Karpas-422 (cell line): ENCODE measurements around the gene ACTN4. TPM values are rescaled to one million over a fixed set of nuclear protein-coding genes. Genes with fewer than 3 reads are reported as not detected.
A peak's percentile ranks its signal among the peaks of the same experiment; 100 is the strongest.
"Not testable (repeated sequence)": the region's sequence is repeated elsewhere in the genome, so short reads cannot be mapped to it uniquely, and the experiment has no call there.

Experiments
- DNase-seq: peaks from one replicate; pipeline ENCODE4 v3.0.0-alpha.2; 2015
- H2AFZ ChIP-seq: fragments of 200-600 bp; sonication (generic); 2 replicates; pipeline ENCODE4 v1.6.1; 2014; ENCODE audit warnings: antibody characterized with exemption, low read length, mixed read lengths
- H3K27ac ChIP-seq: fragments of 200-600 bp; sonication (generic); 2 replicates; pipeline ENCODE4 v1.5.1; 2014; ENCODE audit warnings: mild to moderate bottlenecking, low read length, moderate library complexity
- H3K27me3 ChIP-seq: fragments of 200-600 bp; sonication (generic); 2 replicates; pipeline ENCODE4 v1.6.1; 2014; ENCODE audit warnings: low read length, mixed read lengths
- H3K36me3 ChIP-seq: fragments of 200-600 bp; sonication (generic); 2 replicates; pipeline ENCODE4 v1.6.1; 2014; ENCODE audit warnings: low read length, mixed read lengths; ENCODE audit not compliant: insufficient read depth
- H3K4me1 ChIP-seq: fragments of 200-600 bp; sonication (generic); 2 replicates; pipeline ENCODE4 v1.6.1; 2014; ENCODE audit warnings: mild to moderate bottlenecking, low read length, mixed read lengths
- H3K4me2 ChIP-seq: fragments of 200-600 bp; sonication (generic); 2 replicates; pipeline ENCODE4 v1.6.1; 2014; ENCODE audit warnings: low read length, low read depth, mild to moderate bottlenecking; ENCODE audit not compliant: poor library complexity, severe bottlenecking
- H3K4me3 ChIP-seq: fragments of 200-600 bp; sonication (generic); 2 replicates; pipeline ENCODE4 v1.5.1; 2014; ENCODE audit warnings: mild to moderate bottlenecking, antibody characterized with exemption, low read length, mixed read lengths
- H3K79me2 ChIP-seq: fragments of 200-600 bp; sonication (generic); 2 replicates; pipeline ENCODE4 v1.6.1; 2014; ENCODE audit warnings: mild to moderate bottlenecking, low read length, mixed read lengths
- H3K9ac ChIP-seq: fragments of 200-600 bp; sonication (generic); 2 replicates; pipeline ENCODE4 v1.6.0; 2014; ENCODE audit warnings: low read length
- H3K9me2 ChIP-seq: fragments of 200-600 bp; sonication (generic), shearing (Covaris generic); replicated peaks from 2 replicates; pipeline ENCODE4 v1.6.0; 2014; ENCODE audit warnings: mild to moderate bottlenecking, low read length, moderate library complexity; ENCODE audit not compliant: insufficient read depth
- H3K9me3 ChIP-seq: fragments of 300-700, 200-600 bp; sonication (generic); 2 replicates; pipeline ENCODE4 v1.6.1; 2014; ENCODE audit warnings: low read length, mixed read lengths
- H4K20me1 ChIP-seq: fragments of 200-600 bp; sonication (generic); 2 replicates; pipeline ENCODE4 v1.6.1; 2014; ENCODE audit warnings: mild to moderate bottlenecking, antibody characterized with exemption, low read length, low read depth; ENCODE audit not compliant: insufficient read depth
- total RNA-seq: library from RNA; depleted of rRNA; stranded (reverse); fragments of >200 nt; shearing (Covaris generic); gene quantifications from 2 replicates; pipeline ENCODE4 v1.2.3, GENCODE V29; 2014; ENCODE audit warnings: low replicate concordance; rRNA removed

Gene ACTN4
- total RNA-seq: 54.6 and 106 TPM in 2 replicates

DNA sequence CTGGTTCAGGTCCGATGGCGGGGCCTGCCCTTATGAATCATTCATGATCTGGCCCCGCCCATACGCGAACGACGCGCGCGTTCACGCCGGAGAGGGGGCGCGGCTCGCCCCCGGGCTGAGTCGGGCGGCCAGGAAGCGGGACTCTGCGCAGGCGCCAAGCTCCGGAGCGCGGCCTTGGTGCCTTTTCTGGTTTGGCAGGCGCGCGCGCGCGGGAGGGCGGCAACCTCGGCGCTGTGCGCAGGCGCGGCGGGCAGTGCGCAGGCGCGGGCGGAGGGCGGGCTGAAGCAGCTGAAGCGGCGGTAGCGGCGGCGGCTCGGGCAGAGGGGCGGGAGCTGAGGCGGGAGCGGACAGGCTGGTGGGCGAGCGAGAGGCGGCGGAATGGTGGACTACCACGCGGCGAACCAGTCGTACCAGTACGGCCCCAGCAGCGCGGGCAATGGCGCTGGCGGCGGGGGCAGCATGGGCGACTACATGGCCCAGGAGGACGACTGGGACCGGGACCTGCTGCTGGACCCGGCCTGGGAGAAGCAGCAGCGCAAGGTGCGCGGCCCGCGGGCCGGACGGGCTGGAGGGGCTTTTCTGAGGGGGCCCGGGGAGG lies at the start of gene ACTN4:
ACTN4 (plus strand) TSS at position 282 of the 598 bp plus-strand sequence; CDS start at position 379, 97 bp downstream.
- H4K20me1 ChIP-seq: peaks cover 12% of the 10 kb centered on the region
- 0 out of 2 replicates have a peak within 1 kb of the TSS, but pooled peaks have one; percentile 8 for H2AFZ ChIP-seq
- no peaks in the 10 kb centered on the region for H3K27me3 ChIP-seq

DNA sequence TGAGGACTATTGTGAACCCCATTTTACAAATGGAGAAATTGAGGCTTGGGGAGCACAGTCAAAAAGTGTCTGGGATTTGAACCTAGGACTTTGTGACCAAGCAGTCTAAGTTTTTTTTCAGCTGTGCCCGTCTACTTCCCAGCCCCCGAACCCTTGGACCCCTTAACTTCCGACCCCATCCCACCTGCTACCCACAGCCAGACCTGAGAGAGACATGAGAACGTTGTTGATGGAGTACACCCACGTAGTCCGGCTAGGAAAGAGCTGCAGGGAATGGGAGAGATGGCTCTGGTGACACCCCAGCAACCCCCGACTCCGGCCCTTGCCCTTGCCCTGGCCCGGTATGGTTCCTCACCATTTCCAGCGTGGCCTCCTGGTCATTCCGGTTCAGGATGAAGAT lies 47.7 kb upstream of the ACTN4 start:
- Histone ChIP-seq H3K9ac (no peak overlapping the region), H3K9me2 (no peaks in the 10 kb centered on the region), H3K27me3 (no peaks in the 10 kb centered on the region), H3K9me3 (no peaks in the 10 kb centered on the region), H3K79me2 (no peaks in the 10 kb centered on the region), H3K4me2 (no peak overlapping the region), H3K27ac (no peak overlapping the region), H3K4me3 (no peak overlapping the region), H4K20me1 (peaks cover 11% of the 10 kb centered on the region; the same call in 1 of the 2 replicates), H2AFZ (no peak overlapping the region), H3K36me3 (peaks cover 53% of the 10 kb centered on the region), H3K4me1 (no peaks in the 10 kb centered on the region)
- DNase-seq: no peak

More for the DNA sequence above, at the start of gene ACTN4:
- H3K9ac ChIP-seq: peak within 1 kb of the TSS; percentile 92
- peaks cover 50% of the 10 kb centered on the region for H3K79me2 ChIP-seq
- H3K9me3 ChIP-seq: no peaks in the 10 kb centered on the region
- no peaks in the 10 kb centered on the region for H3K9me2 ChIP-seq
- peak within 1 kb of the TSS; percentile 66 for H3K27ac ChIP-seq
- peak within 1 kb of the TSS; percentile 95 for H3K4me3 ChIP-seq
- H3K4me2 ChIP-seq: peak within 1 kb of the TSS; percentile 82
- no peaks in the 10 kb centered on the region for H3K36me3 ChIP-seq
- peaks cover 37% of the 10 kb centered on the region for H3K4me1 ChIP-seq
- DNase-seq: peak; percentile 99

DNA sequence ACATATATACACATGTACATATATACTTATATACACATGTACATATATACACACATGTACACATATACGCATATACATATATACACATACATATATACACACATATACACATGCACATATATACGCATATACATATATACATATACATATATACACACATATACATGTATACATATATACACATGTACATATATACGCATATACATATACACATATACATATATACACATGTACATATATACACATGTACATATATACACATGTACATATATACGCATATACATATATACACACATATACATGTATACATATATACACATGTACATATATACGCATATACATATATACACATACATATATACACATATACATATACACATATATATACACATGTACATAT lies 44.6 kb upstream of the ACTN4 start:
- H3K9me2 ChIP-seq, H3K4me2 ChIP-seq, H3K27me3 ChIP-seq, H4K20me1 ChIP-seq, H3K27ac ChIP-seq, H3K9ac ChIP-seq, H3K4me1 ChIP-seq, H3K4me3 ChIP-seq, H3K79me2 ChIP-seq, DNase-seq, H2AFZ ChIP-seq, H3K9me3 ChIP-seq: not testable (repeated sequence)
- H3K36me3 ChIP-seq: peaks cover 52% of the 10 kb centered on the region

DNA sequence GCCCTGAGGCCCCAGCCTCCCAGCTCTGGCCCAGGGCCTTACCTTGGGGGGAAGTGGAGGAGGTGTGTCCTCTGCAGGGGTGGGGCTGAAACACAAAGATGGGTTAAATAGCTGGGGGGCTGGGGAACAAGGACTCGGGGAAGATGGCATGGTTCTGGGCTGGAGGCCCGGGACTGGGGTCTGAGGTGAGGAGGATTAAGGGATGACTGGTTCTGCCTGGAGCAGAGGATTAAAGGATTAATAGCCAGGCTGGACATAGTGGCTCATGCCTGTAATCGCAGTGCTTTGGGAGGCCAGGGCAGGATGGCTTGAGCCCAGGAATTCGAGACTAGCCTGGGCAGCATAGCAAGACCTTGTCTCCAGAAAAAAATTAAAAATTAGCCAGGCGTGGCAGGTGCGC lies 41.3 kb upstream of the ACTN4 start:
- no peak overlapping the region for H3K27ac ChIP-seq
- no peak overlapping the region for H3K4me2 ChIP-seq
- no peaks in the 10 kb centered on the region for H4K20me1 ChIP-seq
- H3K9me3 ChIP-seq: no peaks in the 10 kb centered on the region
- no peak overlapping the region for H2AFZ ChIP-seq
- no peak for DNase-seq
- no peak overlapping the region for H3K4me3 ChIP-seq
- no peaks in the 10 kb centered on the region for H3K27me3 ChIP-seq
- no peak overlapping the region for H3K9ac ChIP-seq
- H3K36me3 ChIP-seq: peaks cover 54% of the 10 kb centered on the region
- no peaks in the 10 kb centered on the region; the same call in 1 of the 2 replicates for H3K79me2 ChIP-seq
- H3K4me1 ChIP-seq: no peaks in the 10 kb centered on the region
- H3K9me2 ChIP-seq: no peaks in the 10 kb centered on the region

DNA sequence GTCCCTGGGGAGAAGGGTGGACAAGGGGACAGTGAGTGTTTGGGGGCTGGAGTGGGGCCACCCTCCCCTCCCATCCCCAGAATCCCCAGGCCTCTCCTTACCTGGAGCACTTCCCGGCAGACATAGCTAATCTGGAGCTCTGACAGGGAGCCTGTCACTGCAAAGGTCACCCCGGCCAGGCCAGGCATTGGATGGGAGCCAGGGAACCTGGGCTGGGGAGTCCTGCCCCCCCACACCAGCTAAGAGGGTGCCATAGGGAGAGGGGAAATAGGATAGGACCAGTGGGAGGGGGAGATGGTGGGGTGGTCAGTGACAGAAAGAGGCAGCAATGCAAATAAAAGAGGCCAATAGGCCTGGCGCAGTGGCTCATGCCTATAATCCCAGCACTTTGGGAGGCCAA lies 33.2 kb upstream of the ACTN4 start:
- Histone ChIP-seq H2AFZ (no peak overlapping the region), H3K9ac (no peak overlapping the region), H3K9me3 (no peaks in the 10 kb centered on the region), H3K4me2 (peak overlapping the region; percentile 67), H4K20me1 (peaks cover 3% of the 10 kb centered on the region; the same call in 1 of the 2 replicates), H3K79me2 (peaks cover 49% of the 10 kb centered on the region), H3K4me1 (peaks cover 41% of the 10 kb centered on the region), H3K4me3 (no peak overlapping the region), H3K27ac (peak overlapping the region; percentile 33; the same call in 1 of the 2 replicates), H3K27me3 (no peaks in the 10 kb centered on the region), H3K36me3 (peaks cover 41% of the 10 kb centered on the region), H3K9me2 (no peaks in the 10 kb centered on the region)
- no peak for DNase-seq

DNA sequence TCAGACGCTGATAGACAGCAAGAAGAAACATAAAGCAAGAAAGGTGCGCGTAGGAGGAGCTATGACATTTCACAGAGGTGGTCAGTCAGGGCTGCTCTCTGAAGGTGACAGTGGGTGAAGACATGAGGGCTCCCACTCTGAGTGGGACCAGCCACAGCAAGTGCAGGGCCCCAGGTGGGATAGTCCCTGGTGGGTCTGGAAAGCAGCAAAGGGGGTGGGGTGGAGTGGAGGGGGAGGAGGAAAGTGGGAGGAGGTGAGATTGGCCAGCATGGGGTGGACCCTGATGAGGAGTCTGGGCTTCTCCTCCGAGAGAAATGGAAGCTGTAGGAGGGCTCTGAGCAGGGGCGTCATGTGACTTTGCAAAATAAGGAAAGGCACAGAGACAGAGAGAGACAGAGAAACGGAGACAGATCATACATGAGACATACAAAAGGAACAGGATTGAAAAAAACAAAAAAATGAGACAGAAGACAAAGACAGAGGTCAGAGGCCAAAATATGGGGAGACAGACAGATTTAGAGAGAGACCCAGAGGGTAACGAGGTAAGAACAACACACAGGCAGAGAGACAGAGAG lies 32.4 kb upstream of the ACTN4 start:
- Histone ChIP-seq H3K79me2 (peaks cover 57% of the 10 kb centered on the region), H3K9me3 (no peaks in the 10 kb centered on the region), H2AFZ (no peak overlapping the region), H4K20me1 (peaks cover 11% of the 10 kb centered on the region), H3K27ac (peak overlapping the region; percentile 96), H3K9me2 (no peaks in the 10 kb centered on the region), H3K4me2 (peak overlapping the region; percentile 67), H3K9ac (peak overlapping the region; percentile 40), H3K36me3 (peaks cover 35% of the 10 kb centered on the region), H3K4me1 (peaks cover 45% of the 10 kb centered on the region), H3K4me3 (peak overlapping the region; percentile 71; the same call in 1 of the 2 replicates), H3K27me3 (no peaks in the 10 kb centered on the region)
- no peak for DNase-seq

DNA sequence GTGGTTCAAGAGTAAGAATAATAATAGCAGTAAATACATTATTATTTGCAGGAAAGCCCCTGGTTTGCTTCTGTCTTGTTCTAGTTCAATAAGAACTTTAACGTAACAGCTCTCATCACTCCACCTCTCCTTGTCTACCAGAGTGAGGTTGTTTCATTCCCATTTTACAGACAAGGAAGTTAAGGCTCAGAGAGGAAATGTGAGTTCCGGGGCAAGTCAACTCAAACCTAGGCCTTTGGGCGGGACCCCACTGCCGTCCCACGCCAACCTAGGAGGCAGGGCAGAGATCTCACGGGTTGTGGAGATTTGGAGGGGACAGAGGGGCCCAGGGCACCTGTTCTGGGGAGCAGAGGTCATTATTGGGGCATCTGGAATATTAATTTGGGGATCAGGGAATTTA lies 31.2 kb upstream of the ACTN4 start:
- Histone ChIP-seq H3K4me2 (peak overlapping the region; percentile 67), H2AFZ (no peak overlapping the region), H3K9ac (peak overlapping the region; percentile 86), H3K79me2 (peaks cover 67% of the 10 kb centered on the region), H3K9me2 (no peaks in the 10 kb centered on the region), H3K9me3 (no peaks in the 10 kb centered on the region), H3K4me1 (peaks cover 49% of the 10 kb centered on the region), H3K36me3 (peaks cover 38% of the 10 kb centered on the region), H4K20me1 (peaks cover 16% of the 10 kb centered on the region), H3K4me3 (peak overlapping the region; percentile 71), H3K27me3 (no peaks in the 10 kb centered on the region), H3K27ac (peak overlapping the region; percentile 96)
- no peak for DNase-seq

DNA sequence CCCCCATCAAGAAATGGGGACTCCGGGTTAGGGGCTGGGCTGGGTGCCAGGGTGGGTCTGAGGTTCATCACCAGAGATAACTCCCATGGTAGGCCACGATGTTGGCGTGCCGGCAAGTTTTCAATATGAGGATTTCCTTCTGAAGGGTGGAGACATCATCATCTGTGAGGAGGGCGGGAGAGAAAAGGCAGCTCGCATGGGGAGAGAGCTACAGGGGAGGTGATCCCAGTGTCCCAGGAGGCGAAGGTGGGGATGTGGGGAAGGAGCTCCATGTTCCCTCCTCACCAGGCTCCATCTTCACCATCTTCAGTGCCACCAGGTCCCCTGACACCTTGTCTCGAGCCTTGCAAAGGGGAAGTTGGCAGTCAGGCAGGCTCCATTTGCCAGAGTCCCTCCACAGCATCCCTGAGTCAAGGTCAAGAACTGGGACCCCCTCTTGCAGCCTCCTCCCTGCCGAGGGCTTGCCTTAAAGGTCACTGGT lies 30.1 kb upstream of the ACTN4 start:
- Histone ChIP-seq H3K9me3 (no peaks in the 10 kb centered on the region), H3K27me3 (no peaks in the 10 kb centered on the region), H3K79me2 (peaks cover 70% of the 10 kb centered on the region), H3K4me2 (peak overlapping the region; percentile 67), H3K36me3 (peaks cover 42% of the 10 kb centered on the region), H3K9me2 (no peaks in the 10 kb centered on the region), H3K27ac (peak overlapping the region; percentile 96), H3K4me1 (peaks cover 49% of the 10 kb centered on the region), H2AFZ (no peak overlapping the region), H4K20me1 (peaks cover 19% of the 10 kb centered on the region), H3K4me3 (peak overlapping the region; percentile 71), H3K9ac (peak overlapping the region; percentile 86)
- DNase-seq: peak; percentile 91
